Panc1 (cell line): Measurements from ENCODE around the gene SNRPA1. TPM values are rescaled to one million over a fixed set of nuclear protein-coding genes. Genes with fewer than 3 reads are reported as not detected.

Experiments
- ATAC-seq: fragments of 200-7000 bp; cut with Tn5 transposase; 2 replicates; pipeline ENCODE4 v1.9.1; 2020; ENCODE audit warnings: mild to moderate bottlenecking, moderate library complexity
- BruUV-seq: library from RNA; stranded (reverse); fragments of 400-500 nt; replicated peaks from 2 replicates; lab custom pipeline; 2021; lab: Mats Ljungman, UMichigan
- CTCF ChIA-PET: fragments of 300-600 bp; sonication (Branson Sonifier 250); formaldehyde crosslinking; loops from one replicate; lab custom pipeline; 2022; ENCODE audit warnings: antibody characterized with exemption; lab: Charles Lee
- POLR2A ChIA-PET: fragments of 300-600 bp; sonication (Branson Sonifier 250); formaldehyde crosslinking; loops from one replicate; lab custom pipeline; 2022; ENCODE audit warnings: antibody characterized with exemption; lab: Charles Lee
- DNase-seq: peaks from one replicate; pipeline ENCODE4 v3.0.0-alpha.2; 2010; ENCODE audit warnings: low read depth, low spot score
- H3K27ac ChIP-seq: 2 replicates; pipeline ENCODE4 v1.5.1; 2011; ENCODE audit warnings: mild to moderate bottlenecking, low read length, inconsistent platforms
- H3K27me3 ChIP-seq: fragments of 200-500 bp; sonication (Bioruptor generic); 2 replicates; pipeline ENCODE4 v1.6.0; 2014; ENCODE audit warnings: low read length, inconsistent platforms; ENCODE audit not compliant: control insufficient read depth, insufficient read depth
- H3K36me3 ChIP-seq: fragments of 200-500 bp; sonication (Bioruptor generic); 2 replicates; pipeline ENCODE4 v1.5.1; 2014; ENCODE audit warnings: inconsistent platforms, mild to moderate bottlenecking, low read length, moderate library complexity; ENCODE audit not compliant: control insufficient read depth, insufficient read depth
- H3K4me1 ChIP-seq: 2 replicates; pipeline ENCODE4 v1.5.1; 2011; ENCODE audit warnings: inconsistent platforms, mild to moderate bottlenecking, low read length, moderate library complexity; ENCODE audit not compliant: control insufficient read depth, insufficient read depth
- H3K4me3 ChIP-seq, 2 experiments: 2 replicates each; pipeline ENCODE4 v1.5.1; 2011 to 2012; ENCODE audit warnings: low read depth in 2 of 2, low read length in 2 of 2, mild to moderate bottlenecking in 2 of 2, inconsistent platforms in 1 of 2, moderate library complexity in 1 of 2
- H3K9me3 ChIP-seq: fragments of 200-500 bp; sonication (Bioruptor generic); 2 replicates; pipeline ENCODE4 v1.5.1; 2014; ENCODE audit warnings: low read depth, mild to moderate bottlenecking, inconsistent platforms, low read length, moderate library complexity; ENCODE audit not compliant: control insufficient read depth, insufficient read depth
- POLR2AphosphoS5 ChIP-seq: IDR thresholded peaks from 2 replicates; pipeline ENCODE4 v1.6.1; 2012; ENCODE audit warnings: mild to moderate bottlenecking, low read depth, low read length, moderate library complexity
- SIN3A ChIP-seq: IDR thresholded peaks from 2 replicates; pipeline ENCODE4 v1.6.1; 2012; ENCODE audit warnings: low read depth, mild to moderate bottlenecking, low read length, moderate library complexity, borderline replicate concordance; ENCODE audit not compliant: insufficient read depth
- TCF7L2 ChIP-seq: IDR thresholded peaks from 2 replicates; pipeline ENCODE4 v1.6.1; 2011; ENCODE audit warnings: mild to moderate bottlenecking, low read depth, low read length, inconsistent platforms
- in situ Hi-C: cut with HindIII; loops from 2 replicates; pipeline ENCODE4 v1.10.0; 2016; ENCODE audit warnings: low sequenced_read_pairs, low pct_unique_long_range_greater_than_20kb
- intact Hi-C: fragments of 100-400 bp; cut with micrococcal nuclease; formaldehyde crosslinking; loops from one replicate; pipeline ENCODE4 v1.10.0; 2022; ENCODE audit not compliant: unreplicated experiment
- total RNA-seq: library from RNA; stranded (reverse); gene quantifications from one replicate; pipeline ENCODE4 v1.2.1, GENCODE V29; 2021; ENCODE audit not compliant: unreplicated experiment
- TF ChIP-seq, protein P1 (sequence below): fragments of 450-650 bp; IDR thresholded peaks from 2 replicates; pipeline ENCODE4 v1.5.1; 2017; ENCODE audit warnings: mild to moderate bottlenecking
- TF ChIP-seq, protein P2 (sequence below), 2 experiments: IDR thresholded peaks; 2 replicates each; pipeline ENCODE4 v1.6.1; 2011 to 2012; ENCODE audit warnings: low read depth in 2 of 2, control low read depth in 1 of 2, low read length in 1 of 2, mild to moderate bottlenecking in 1 of 2, moderate library complexity in 1 of 2; ENCODE audit not compliant: insufficient read depth in 1 of 2

SNRPA1 gene
- total RNA-seq, 1 experiment from 2014 or later, result 98.0 TPM

DNA sequence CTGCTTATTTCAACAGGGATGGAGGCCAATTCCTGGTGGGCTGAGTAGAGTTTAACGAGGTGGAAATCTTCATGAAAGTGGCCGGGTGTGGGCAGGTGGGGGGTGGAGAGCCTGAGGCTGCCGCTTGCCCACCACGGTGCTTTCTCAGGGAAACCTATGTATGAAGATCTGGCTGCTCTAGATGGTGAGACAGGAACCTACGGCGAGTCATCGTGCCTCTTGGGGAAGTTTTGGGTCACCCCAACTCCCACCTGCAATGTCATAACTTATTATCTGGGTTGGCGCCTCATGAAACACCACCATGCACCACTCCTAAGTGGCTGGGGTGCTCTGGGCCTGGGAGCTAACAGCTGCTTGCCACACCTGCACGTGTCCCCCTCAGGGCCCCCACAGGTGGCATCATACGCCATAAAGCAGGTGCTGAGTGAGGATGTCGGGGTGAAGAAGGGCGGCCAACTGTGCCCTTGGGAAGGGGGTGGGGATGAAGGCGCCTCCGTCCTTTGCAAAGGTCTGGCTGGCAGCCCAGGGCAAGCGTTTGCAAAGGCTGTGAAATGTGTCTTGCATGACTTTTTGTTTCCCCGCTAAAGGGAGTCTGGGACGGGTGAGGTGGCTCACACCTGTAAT lies 27.9 kb upstream of the SNRPA1 start:
- Histone ChIP-seq H3K27me3 (no peaks in the 10 kb centered on the region), H3K4me3 (no peak overlapping the region), H3K9me3 (no peaks in the 10 kb centered on the region), H3K27ac (no peak overlapping the region), H3K36me3 (no peaks in the 10 kb centered on the region), H3K4me1 (no peaks in the 10 kb centered on the region)
- ChIA-PET POLR2A (no interaction called here), CTCF (no interaction called here)
- DNase-seq (no peak), ATAC-seq (no peak)
- TF ChIP-seq SIN3A (no peak), TCF7L2 (no peak), POLR2AphosphoS5 (no peak)
- TF ChIP-seq, protein P1, sequence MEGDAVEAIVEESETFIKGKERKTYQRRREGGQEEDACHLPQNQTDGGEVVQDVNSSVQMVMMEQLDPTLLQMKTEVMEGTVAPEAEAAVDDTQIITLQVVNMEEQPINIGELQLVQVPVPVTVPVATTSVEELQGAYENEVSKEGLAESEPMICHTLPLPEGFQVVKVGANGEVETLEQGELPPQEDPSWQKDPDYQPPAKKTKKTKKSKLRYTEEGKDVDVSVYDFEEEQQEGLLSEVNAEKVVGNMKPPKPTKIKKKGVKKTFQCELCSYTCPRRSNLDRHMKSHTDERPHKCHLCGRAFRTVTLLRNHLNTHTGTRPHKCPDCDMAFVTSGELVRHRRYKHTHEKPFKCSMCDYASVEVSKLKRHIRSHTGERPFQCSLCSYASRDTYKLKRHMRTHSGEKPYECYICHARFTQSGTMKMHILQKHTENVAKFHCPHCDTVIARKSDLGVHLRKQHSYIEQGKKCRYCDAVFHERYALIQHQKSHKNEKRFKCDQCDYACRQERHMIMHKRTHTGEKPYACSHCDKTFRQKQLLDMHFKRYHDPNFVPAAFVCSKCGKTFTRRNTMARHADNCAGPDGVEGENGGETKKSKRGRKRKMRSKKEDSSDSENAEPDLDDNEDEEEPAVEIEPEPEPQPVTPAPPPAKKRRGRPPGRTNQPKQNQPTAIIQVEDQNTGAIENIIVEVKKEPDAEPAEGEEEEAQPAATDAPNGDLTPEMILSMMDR, result no peak
- TF ChIP-seq, protein P2, sequence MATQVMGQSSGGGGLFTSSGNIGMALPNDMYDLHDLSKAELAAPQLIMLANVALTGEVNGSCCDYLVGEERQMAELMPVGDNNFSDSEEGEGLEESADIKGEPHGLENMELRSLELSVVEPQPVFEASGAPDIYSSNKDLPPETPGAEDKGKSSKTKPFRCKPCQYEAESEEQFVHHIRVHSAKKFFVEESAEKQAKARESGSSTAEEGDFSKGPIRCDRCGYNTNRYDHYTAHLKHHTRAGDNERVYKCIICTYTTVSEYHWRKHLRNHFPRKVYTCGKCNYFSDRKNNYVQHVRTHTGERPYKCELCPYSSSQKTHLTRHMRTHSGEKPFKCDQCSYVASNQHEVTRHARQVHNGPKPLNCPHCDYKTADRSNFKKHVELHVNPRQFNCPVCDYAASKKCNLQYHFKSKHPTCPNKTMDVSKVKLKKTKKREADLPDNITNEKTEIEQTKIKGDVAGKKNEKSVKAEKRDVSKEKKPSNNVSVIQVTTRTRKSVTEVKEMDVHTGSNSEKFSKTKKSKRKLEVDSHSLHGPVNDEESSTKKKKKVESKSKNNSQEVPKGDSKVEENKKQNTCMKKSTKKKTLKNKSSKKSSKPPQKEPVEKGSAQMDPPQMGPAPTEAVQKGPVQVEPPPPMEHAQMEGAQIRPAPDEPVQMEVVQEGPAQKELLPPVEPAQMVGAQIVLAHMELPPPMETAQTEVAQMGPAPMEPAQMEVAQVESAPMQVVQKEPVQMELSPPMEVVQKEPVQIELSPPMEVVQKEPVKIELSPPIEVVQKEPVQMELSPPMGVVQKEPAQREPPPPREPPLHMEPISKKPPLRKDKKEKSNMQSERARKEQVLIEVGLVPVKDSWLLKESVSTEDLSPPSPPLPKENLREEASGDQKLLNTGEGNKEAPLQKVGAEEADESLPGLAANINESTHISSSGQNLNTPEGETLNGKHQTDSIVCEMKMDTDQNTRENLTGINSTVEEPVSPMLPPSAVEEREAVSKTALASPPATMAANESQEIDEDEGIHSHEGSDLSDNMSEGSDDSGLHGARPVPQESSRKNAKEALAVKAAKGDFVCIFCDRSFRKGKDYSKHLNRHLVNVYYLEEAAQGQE (IDR thresholded peaks at IDR 0.05; ENCODE audit: insufficient read depth in 1 of 2, low read depth in 2 of 2, low read length in 1 of 2), result no peak
- no TSS peak for BruUV-seq
- intact Hi-C loops, result no loop called here
- in situ Hi-C loops, result no loop called here

DNA sequence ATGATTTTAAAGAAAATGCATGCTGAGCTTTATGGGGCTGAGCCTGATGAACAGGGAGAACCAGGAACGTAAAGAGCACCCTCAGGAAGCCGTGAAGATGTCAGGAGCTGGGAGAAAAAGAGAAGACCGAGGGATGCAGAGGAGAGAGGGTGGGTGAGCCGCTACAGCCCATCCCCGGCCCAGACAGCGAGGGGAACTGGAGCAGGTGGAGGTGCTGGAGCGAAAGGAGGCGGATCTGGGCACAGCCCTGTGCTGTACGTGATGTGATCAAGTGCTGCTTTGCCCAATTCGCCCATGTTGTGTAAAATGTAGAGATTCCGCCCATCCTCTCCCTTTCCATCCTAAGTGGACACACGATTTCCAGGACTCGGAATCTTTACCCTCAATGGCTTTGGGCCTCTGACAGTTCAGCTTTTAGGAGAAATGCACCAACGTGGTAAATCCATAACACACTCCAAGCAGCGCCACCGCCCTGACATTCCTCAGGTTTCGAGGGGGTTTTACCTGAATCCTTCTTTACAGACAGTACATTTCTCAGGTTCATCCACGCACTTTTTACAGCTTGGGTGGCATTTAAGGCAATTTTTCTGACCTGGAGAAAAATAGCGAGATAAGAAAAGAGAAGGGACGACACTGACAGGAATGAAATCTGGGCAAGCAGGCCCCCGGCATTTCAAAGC lies 27.1 kb upstream of the SNRPA1 start:
- Histone ChIP-seq H3K9me3 (no peaks in the 10 kb centered on the region), H3K27me3 (no peaks in the 10 kb centered on the region), H3K36me3 (no peaks in the 10 kb centered on the region), H3K4me3 (no peak overlapping the region), H3K4me1 (no peaks in the 10 kb centered on the region), H3K27ac (no peak overlapping the region)
- ChIA-PET CTCF (no interaction called here), POLR2A (no interaction called here)
- intact Hi-C loops (no loop called here), in situ Hi-C loops (no loop called here)
- no peak for DNase-seq
- no peak for ATAC-seq
- no TSS peak for BruUV-seq
- TF ChIP-seq TCF7L2 (no peak), SIN3A (no peak), POLR2AphosphoS5 (no peak)
- TF ChIP-seq, protein P1, result no peak
- TF ChIP-seq, protein P2 (IDR thresholded peaks at IDR 0.05; ENCODE audit: insufficient read depth in 1 of 2, low read depth in 2 of 2, low read length in 1 of 2), result no peak
